DND-41 (cell line): Measurements from ENCODE around the gene HSPBP1.
A peak's percentile ranks its signal among the peaks of the same experiment; 100 is the strongest.

Source experiments
- ATAC-seq: fragments of 200-7000 bp; cut with Tn5 transposase; 3 replicates; pipeline ENCODE4 v1.9.1; 2021; ENCODE audit warnings: low read depth; ENCODE audit not compliant: insufficient read depth
- DNase-seq: peaks from one replicate; pipeline ENCODE4 v3.0.0-alpha.2; 2020
- H2AFZ ChIP-seq: 2 replicates; pipeline ENCODE4 v1.6.0; 2012; ENCODE audit warnings: low read depth, low read length
- H3K27ac ChIP-seq: 2 replicates; pipeline ENCODE4 v1.5.1; 2012; ENCODE audit warnings: low read length, inconsistent platforms
- H3K27me3 ChIP-seq: fragments of 200-600 bp; sonication (generic); 2 replicates; pipeline ENCODE4 v1.6.0; 2012; ENCODE audit warnings: low read length, mild to moderate bottlenecking, inconsistent platforms; ENCODE audit not compliant: insufficient read depth, poor library complexity
- H3K36me3 ChIP-seq: 2 replicates; pipeline ENCODE4 v1.5.1; 2012; ENCODE audit warnings: low read length, inconsistent platforms; ENCODE audit not compliant: insufficient read depth
- H3K4me1 ChIP-seq: 2 replicates; pipeline ENCODE4 v1.5.1; 2012; ENCODE audit warnings: mild to moderate bottlenecking, low read length; ENCODE audit not compliant: insufficient read depth
- H3K4me2 ChIP-seq: 2 replicates; pipeline ENCODE4 v1.6.0; 2012; ENCODE audit warnings: mild to moderate bottlenecking, moderate library complexity, low read length, inconsistent platforms; ENCODE audit not compliant: insufficient read depth
- H3K4me3 ChIP-seq, 2 experiments: fragments of 200-600 bp in 1 of 2; shearing (Covaris generic) in 1 of 2; 2 replicates each; pipeline ENCODE4 v1.5.1; 2012 to 2016; ENCODE audit warnings: inconsistent platforms in 2 of 2, low read length in 2 of 2, mild to moderate bottlenecking in 2 of 2, low read depth in 1 of 2, moderate library complexity in 1 of 2
- H3K79me2 ChIP-seq: 2 replicates; pipeline ENCODE4 v1.6.0; 2012; ENCODE audit warnings: low read length, inconsistent platforms; ENCODE audit not compliant: insufficient read depth
- H3K9ac ChIP-seq: 2 replicates; pipeline ENCODE4 v1.6.0; 2012; ENCODE audit warnings: low read depth, mild to moderate bottlenecking, inconsistent platforms, low read length, moderate library complexity
- H3K9me3 ChIP-seq: 2 replicates; pipeline ENCODE4 v1.5.1; 2012; ENCODE audit warnings: low read length, moderate library complexity, mild to moderate bottlenecking, inconsistent platforms; ENCODE audit not compliant: insufficient read depth, severe bottlenecking
- H4K20me1 ChIP-seq: 2 replicates; pipeline ENCODE4 v1.6.0; 2012; ENCODE audit warnings: low read length; ENCODE audit not compliant: insufficient read depth
- CTCF ChIP-seq: IDR thresholded peaks from 2 replicates; pipeline ENCODE4 v1.5.1; 2012; ENCODE audit warnings: borderline replicate concordance, low read length, moderate library complexity, mild to moderate bottlenecking; ENCODE audit not compliant: poor library complexity, severe bottlenecking; ENCODE audit errors: extremely low read depth
- EZH2 ChIP-seq: IDR thresholded peaks from 3 replicates; pipeline ENCODE4 v1.6.1; 2012; ENCODE audit warnings: borderline replicate concordance, low read depth, mild to moderate bottlenecking, moderate library complexity, low read length, inconsistent platforms; ENCODE audit not compliant: severe bottlenecking

The HSPBP1 gene

DNA sequence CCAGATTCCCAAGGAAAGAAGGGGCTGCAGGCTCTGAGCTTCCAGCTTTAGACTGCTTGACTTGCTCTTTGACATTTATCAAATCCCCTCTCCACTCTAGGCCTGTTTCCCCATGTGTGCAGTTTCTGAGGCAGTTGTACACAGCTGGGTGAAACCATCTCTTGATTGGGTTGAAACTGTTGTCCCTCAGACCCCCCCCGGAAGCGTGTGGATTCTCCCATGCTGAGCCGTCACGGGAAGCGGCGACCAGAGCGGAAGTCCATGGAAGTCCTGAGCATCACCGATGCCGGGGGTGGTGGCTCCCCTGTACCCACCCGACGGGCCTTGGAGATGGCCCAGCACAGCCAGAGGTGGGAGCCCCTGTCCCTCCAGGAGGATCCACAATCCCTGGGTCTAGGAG, 23.6 kb upstream of the HSPBP1 start:
- no peak overlapping the region for H3K27ac ChIP-seq
- no peak for ATAC-seq
- H3K9ac ChIP-seq = no peak overlapping the region
- H4K20me1 ChIP-seq = no peaks in the 10 kb centered on the region
- peaks cover 26% of the 10 kb centered on the region for H3K4me1 ChIP-seq
- H3K36me3 ChIP-seq = peaks cover 29% of the 10 kb centered on the region
- no peak overlapping the region for H2AFZ ChIP-seq
- H3K4me2 ChIP-seq = no peak overlapping the region
- H3K9me3 ChIP-seq = no peaks in the 10 kb centered on the region
- DNase-seq = no peak
- no peaks in the 10 kb centered on the region for H3K27me3 ChIP-seq
- peaks cover 14% of the 10 kb centered on the region for H3K79me2 ChIP-seq
- TF ChIP-seq EZH2 (no peak), CTCF (no peak)
- H3K4me3 ChIP-seq = no peak overlapping the region

GRCh38 chr19:55302318-55302703, 22.4 kb upstream of the HSPBP1 start:
- Histone ChIP-seq H3K79me2 (peaks cover 14% of the 10 kb centered on the region), H2AFZ (peak overlapping the region; percentile 99), H3K4me3 (peak overlapping the region; percentile 74 to 93), H4K20me1 (no peaks in the 10 kb centered on the region), H3K27me3 (no peaks in the 10 kb centered on the region), H3K4me2 (peak overlapping the region; percentile 92), H3K4me1 (peaks cover 26% of the 10 kb centered on the region), H3K27ac (peak overlapping the region; percentile 96), H3K9ac (peak overlapping the region; percentile 92), H3K36me3 (peaks cover 29% of the 10 kb centered on the region), H3K9me3 (no peaks in the 10 kb centered on the region)
- no peak for TF ChIP-seq EZH2
- TF ChIP-seq CTCF = no peak
- ATAC-seq = no peak
- no peak for DNase-seq

DNA sequence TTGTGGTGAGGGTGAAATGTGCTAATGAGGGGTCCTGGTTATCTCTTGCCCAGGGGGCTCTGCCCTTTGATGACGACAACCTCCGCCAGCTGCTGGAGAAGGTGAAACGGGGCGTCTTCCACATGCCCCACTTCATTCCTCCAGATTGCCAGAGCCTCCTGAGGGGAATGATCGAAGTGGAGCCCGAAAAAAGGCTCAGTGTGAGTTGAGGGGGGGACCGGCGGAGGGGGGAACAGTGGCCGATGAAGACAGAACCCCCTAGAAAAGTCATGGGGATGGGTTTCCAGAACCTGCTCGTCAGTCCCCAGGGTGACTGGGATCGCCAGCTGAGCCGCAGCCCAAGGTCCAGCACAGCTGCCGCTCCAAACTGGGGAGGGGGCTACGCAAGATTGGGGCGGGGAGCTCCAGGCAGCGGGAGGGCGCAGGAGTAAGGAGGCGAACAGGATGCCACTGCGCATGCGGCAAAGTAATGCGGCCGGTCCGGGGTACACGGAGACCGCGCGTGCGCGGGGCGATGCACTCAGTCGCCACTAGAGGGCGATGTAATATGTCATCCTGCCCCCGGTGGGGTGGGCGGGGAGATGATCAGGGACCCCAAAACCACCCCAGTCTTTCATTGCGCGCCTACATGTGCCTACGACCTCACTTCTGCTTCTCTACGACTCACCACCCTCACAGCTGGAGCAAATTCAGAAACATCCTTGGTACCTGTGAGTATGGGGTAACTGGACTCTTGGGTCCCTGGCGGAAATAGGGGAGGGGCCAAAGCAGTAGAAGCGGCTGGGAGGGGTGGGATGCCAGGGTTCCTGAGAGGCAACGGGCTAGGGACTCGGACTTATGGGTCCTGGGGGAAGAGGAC, 21.8 kb upstream of the HSPBP1 start:
- H2AFZ ChIP-seq = peak overlapping the region; percentile 99

More for the DNA sequence above, 21.8 kb upstream of the HSPBP1 start:
- DNase-seq = peak; percentile 95
- Histone ChIP-seq H3K9me3 (no peaks in the 10 kb centered on the region), H3K4me1 (peaks cover 26% of the 10 kb centered on the region), H3K4me2 (peak overlapping the region; percentile 92), H3K27me3 (no peaks in the 10 kb centered on the region), H3K4me3 (peak overlapping the region; percentile 74 to 93), H3K9ac (peak overlapping the region; percentile 92), H3K36me3 (peaks cover 24% of the 10 kb centered on the region), H3K79me2 (peaks cover 14% of the 10 kb centered on the region), H3K27ac (peak overlapping the region; percentile 96), H4K20me1 (no peaks in the 10 kb centered on the region)
- ATAC-seq = peak; percentile 87
- TF ChIP-seq CTCF (peak; percentile 98), EZH2 (no peak)
